K562 (cell line): ENCODE measurements around the gene PARD3. TPM values are rescaled to one million over a fixed set of nuclear protein-coding genes. Genes with fewer than 3 reads are reported as not detected.

ENCODE experiments used
- ATAC-seq: fragments of 200-7000 bp; cut with Tn5 transposase; 3 replicates; pipeline ENCODE4 v1.9.1; 2020; ENCODE audit warnings: moderate library complexity
- BruUV-seq: library from RNA; stranded (reverse); fragments of 400-500 nt; replicated peaks from 2 replicates; lab custom pipeline; 2021; lab: Mats Ljungman, UMichigan
- CTCF ChIA-PET: fragments of 300-600 bp; formaldehyde crosslinking; extraction: SDS; loops from one replicate; lab custom pipeline; 2021; ENCODE audit warnings: low intra/inter-chr PET ratio; lab: Yijun Ruan, JAX
- POLR2A ChIA-PET: fragments of 300-600, 350-650 bp; sonication (Branson Sonifier 250); formaldehyde crosslinking; extraction: SDS; loops from one replicate; lab custom pipeline; 2021; ENCODE audit warnings: antibody characterized with exemption, inconsistent platforms; lab: Yijun Ruan, JAX
- DNase-seq, 4 experiments: peaks; one replicate each; pipeline versions ENCODE4 v3.0.0 to v3.0.0-alpha.2; 2011 to 2018; ENCODE audit warnings: low spot score in 3 of 4, mixed read lengths in 3 of 4; ENCODE audit errors: extremely low read depth in 1 of 4
- FAIRE-seq: peaks from 2 replicates; lab custom pipeline; 2011; peaks lifted over from hg19 to GRCh38; lab: Jason Lieb, UNC
- H2AFZ ChIP-seq: 2 replicates; pipeline ENCODE4 v1.6.0; 2011; ENCODE audit warnings: low read depth, low read length, control low read depth, inconsistent platforms
- H3K27ac ChIP-seq: fragments of 200-600 bp; 3 replicates; pipeline ENCODE4 v1.8.0; 2011; ENCODE audit warnings: low read depth, mild to moderate bottlenecking, control low read depth, inconsistent platforms, low read length, moderate library complexity, mixed read lengths; ENCODE audit errors: extremely low read depth
- H3K27me3 ChIP-seq, 2 experiments: fragments of 300-600 bp in 1 of 2; 2 replicates in 1 of 2; 3 replicates in 1 of 2; pipeline versions ENCODE4 v1.6.0 to v1.8.0; 2011; ENCODE audit warnings: inconsistent platforms in 2 of 2, low read length in 2 of 2, mild to moderate bottlenecking in 1 of 2, mixed read lengths in 1 of 2, moderate library complexity in 1 of 2; ENCODE audit not compliant: control insufficient read depth in 2 of 2, insufficient read depth in 2 of 2
- H3K36me3 ChIP-seq: fragments of 300-600 bp; 3 replicates; pipeline ENCODE4 v1.8.0; 2011; ENCODE audit warnings: mild to moderate bottlenecking, low read length, inconsistent platforms; ENCODE audit not compliant: control insufficient read depth, insufficient read depth
- H3K4me1 ChIP-seq, 2 experiments: fragments of 200-600 bp in 1 of 2; replicated peaks in 1 of 2; 2 replicates in 1 of 2; 3 replicates in 1 of 2; pipeline versions ENCODE4 v1.5.1 to v1.8.0; 2011; ENCODE audit warnings: inconsistent platforms in 2 of 2, low read length in 2 of 2, mild to moderate bottlenecking in 1 of 2, mixed read lengths in 1 of 2, moderate library complexity in 1 of 2; ENCODE audit not compliant: control insufficient read depth in 2 of 2, insufficient read depth in 2 of 2
- H3K4me2 ChIP-seq: 2 replicates; pipeline ENCODE4 v1.6.1; 2011; ENCODE audit warnings: low read length, control low read depth, inconsistent platforms, mixed read lengths; ENCODE audit not compliant: insufficient read depth
- H3K4me3 ChIP-seq: fragments of 200-600 bp; sonication (generic), shearing (Covaris generic); 2 replicates; pipeline ENCODE4 v1.5.1; 2016; ENCODE audit warnings: control low read depth, inconsistent platforms
- H3K79me2 ChIP-seq: fragments of 200-600 bp; 3 replicates; pipeline ENCODE4 v1.8.0; 2011; ENCODE audit warnings: low read length, inconsistent platforms; ENCODE audit not compliant: control insufficient read depth, insufficient read depth
- H3K9ac ChIP-seq, 2 experiments: 2 replicates each; pipeline versions ENCODE4 v1.6.0 to v1.6.1; 2011; ENCODE audit warnings: low read depth in 2 of 2, low read length in 2 of 2, control low read depth in 1 of 2, inconsistent platforms in 1 of 2, mild to moderate bottlenecking in 1 of 2, mixed read lengths in 1 of 2; ENCODE audit not compliant: insufficient read depth in 1 of 2
- H3K9me1 ChIP-seq: one replicate; pipeline ENCODE4 v1.6.0; 2011; ENCODE audit warnings: inconsistent platforms, mild to moderate bottlenecking, low read length, moderate library complexity; ENCODE audit not compliant: control insufficient read depth, insufficient read depth
- H3K9me3 ChIP-seq: replicated peaks from 2 replicates; pipeline ENCODE4 v1.5.1; 2011; ENCODE audit warnings: low read depth, low read length, inconsistent platforms; ENCODE audit not compliant: control insufficient read depth, insufficient read depth
- H4K20me1 ChIP-seq: replicated peaks from 2 replicates; pipeline ENCODE4 v1.6.1; 2011; ENCODE audit warnings: low read length, inconsistent platforms, mixed read lengths; ENCODE audit not compliant: control insufficient read depth, insufficient read depth
- ETV5 ChIP-seq: sonication (generic); formaldehyde crosslinking; IDR thresholded peaks from 2 replicates; pipeline ENCODE4 v1.4.0; 2020; ENCODE audit warnings: low read depth, mild to moderate bottlenecking, missing genetic modification reagents
- EZH2 ChIP-seq: IDR thresholded peaks from 2 replicates; pipeline ENCODE4 v1.6.1; 2012; ENCODE audit warnings: low read depth, mild to moderate bottlenecking, inconsistent platforms, low read length, borderline replicate concordance
- HLTF ChIP-seq: fragments of 450-650 bp; IDR thresholded peaks from 2 replicates; pipeline ENCODE4 v1.6.1; 2016
- HMG20B ChIP-seq: fragments of 250-450 bp; sonication (Bioruptor Pico); IDR thresholded peaks from 2 replicates; pipeline ENCODE4 v1.5.0; 2021; ENCODE audit warnings: mild to moderate bottlenecking
- IRF2 ChIP-seq: sonication (generic); formaldehyde crosslinking; IDR thresholded peaks from 2 replicates; pipeline ENCODE4 v1.8.1; 2022; ENCODE audit warnings: mild to moderate bottlenecking, missing genetic modification reagents
- JUNB ChIP-seq: fragments of 450-650 bp; formaldehyde crosslinking; conservative IDR thresholded peaks from 2 replicates; pipeline ENCODE4 v1.4.0; 2020; ENCODE audit warnings: mild to moderate bottlenecking
- KLF10 ChIP-seq: fragments of 250-450 bp; sonication (Bioruptor Pico); IDR thresholded peaks from 2 replicates; pipeline ENCODE4 v1.6.1; 2021; ENCODE audit warnings: matching md5 sums
- MTA3 ChIP-seq: fragments of 450-650 bp; formaldehyde crosslinking; IDR thresholded peaks from 2 replicates; pipeline ENCODE4 v1.6.1; 2017; ENCODE audit warnings: mild to moderate bottlenecking, borderline replicate concordance
- RBM25 ChIP-seq: fragments of 200-400 bp; formaldehyde crosslinking; IDR thresholded peaks from 2 replicates; pipeline ENCODE4 v1.6.1; 2018; ENCODE audit warnings: low read length, low read depth, moderate library complexity; ENCODE audit not compliant: severe bottlenecking
- SP2 ChIP-seq: IDR thresholded peaks from 2 replicates; pipeline ENCODE4 v1.6.1; 2011; ENCODE audit warnings: mild to moderate bottlenecking, low read depth, low read length, moderate library complexity; ENCODE audit not compliant: poor library complexity, severe bottlenecking; ENCODE audit errors: extremely low read depth
- SRSF1 ChIP-seq: fragments of 200-400 bp; formaldehyde crosslinking; IDR thresholded peaks from 2 replicates; pipeline ENCODE4 v1.6.1; 2017; ENCODE audit warnings: mild to moderate bottlenecking, low read depth, low read length, moderate library complexity
- TCF7 ChIP-seq: sonication (generic); IDR thresholded peaks from 2 replicates; pipeline ENCODE4 v1.6.1; 2016; ENCODE audit warnings: antibody characterized with exemption, borderline replicate concordance
- YY1 ChIP-seq, 3 experiments: IDR thresholded peaks; 2 replicates each; pipeline ENCODE4 v1.6.1; 2011; ENCODE audit warnings: low read length in 2 of 3, mild to moderate bottlenecking in 2 of 3, moderate library complexity in 2 of 3, borderline replicate concordance in 1 of 3, control low read depth in 1 of 3, low read depth in 1 of 3; ENCODE audit not compliant: insufficient read depth in 3 of 3, insufficient replicate concordance in 2 of 3, control insufficient read depth in 1 of 3, insufficient read length in 1 of 3; ENCODE audit errors: extremely low read depth in 1 of 3
- ZNF197 ChIP-seq: fragments of 200-800 bp; sonication (Bioruptor generic); IDR thresholded peaks from 2 replicates; pipeline ENCODE4 v1.6.1; 2016; ENCODE audit warnings: low read depth, missing genetic modification characterization, missing compliant biosample characterization
- ZNF232 ChIP-seq: sonication (generic); formaldehyde crosslinking; IDR thresholded peaks from 2 replicates; pipeline ENCODE4 v1.8.0; 2022; ENCODE audit warnings: mild to moderate bottlenecking, missing genetic modification reagents
- ZNF79 ChIP-seq: fragments of 250-450 bp; sonication (Bioruptor Pico); IDR thresholded peaks from 2 replicates; pipeline ENCODE4 v1.4.0; 2020; ENCODE audit warnings: low read depth, mild to moderate bottlenecking, moderate library complexity
- whole genome bisulfite sequencing: fragments of 100-300 bp; shearing (Covaris generic); methylation state at CpG from one replicate; pipeline ENCODE4 v1.1.6; 2016; ENCODE audit warnings: low coverage, mixed read lengths; ENCODE audit not compliant: insufficient coverage; ENCODE audit errors: missing lambda C conversion rate; 5-methylcytosine and 5-hydroxymethylcytosine counted together
- in situ Hi-C: fragments of 300-500 bp; cut with MboI; formaldehyde crosslinking; loops from 4 replicates; pipeline ENCODE4 v1.15.0; 2018; ENCODE audit warnings: inconsistent platforms, mixed read lengths
- intact Hi-C: fragments of 100-400 bp; cut with micrococcal nuclease; formaldehyde crosslinking; loops from 2 replicates; pipeline ENCODE4 v1.14.2; 2022
- polyA plus RNA-seq, 8 experiments: library from polyadenylated mRNA; depleted of rRNA in 4 of 8; stranded (reverse) in 5 of 8; unstranded in 3 of 8; fragments of >200 nt; fragmentation: Nextera tagmentation in 2 of 8; fragmentation: Illumina TruSeq in 1 of 8; extraction: Ambion mirVana in 2 of 8; extraction: Trizol in 1 of 8; gene quantifications; 2 replicates each; pipeline versions ENCODE4 v1.2.1 to v1.2.3, GENCODE V29; 2011 to 2014; ENCODE audit warnings: inconsistent platforms in 1 of 8, missing spikeins in 1 of 8
- total RNA-seq, 7 experiments: library from RNA; depleted of rRNA in 6 of 7; stranded (reverse); fragments of >200 nt in 6 of 7; fragmentation: Illumina TruSeq in 2 of 7; extraction: Trizol in 2 of 7; gene quantifications; 2 replicates each; pipeline versions ENCODE4 v1.2.1 to v1.2.3, GENCODE V29; 2011 to 2021; ENCODE audit warnings: low replicate concordance in 1 of 7

PARD3 gene
- total and polyA plus RNA-seq, 9 of the 15 experiments (the other 6 are each of a cell fraction or from before 2014, with no cell fraction given): 2.7 to 11.7 (median 7.7) TPM

- DNase-seq: no peak
- Histone ChIP-seq H3K4me1 (no peaks in the 10 kb centered on the region), H4K20me1 (no peaks in the 10 kb centered on the region), H3K9me1 (no peaks in the 10 kb centered on the region), H3K27me3 (no peaks in the 10 kb centered on the region), H3K4me3 (no peak overlapping the region), H3K36me3 (no peaks in the 10 kb centered on the region), H3K4me2 (no peak overlapping the region), H3K9ac (no peak overlapping the region), H3K27ac (no peak overlapping the region)
- no TSS peak for BruUV-seq
- 0% methylated on average over 1 of the region's 1 CpG for WGBS
- POLR2A ChIA-PET: no interaction called here
- in situ Hi-C loops (no loop called here), intact Hi-C loops (no loop called here)
- TF ChIP-seq SRSF1 (no peak), MTA3 (no peak), IRF2 (CRISPR knock-in tag) (no peak), HMG20B (CRISPR knock-in tag) (no peak), KLF10 (no peak), JUNB (CRISPR knock-in tag) (no peak), HLTF (no peak), ZNF79 (CRISPR knock-in tag) (no peak), SP2 (no peak), RBM25 (no peak), ZNF232 (CRISPR knock-in tag) (no peak), EZH2 (no peak), ETV5 (CRISPR knock-in tag) (no peak), ZNF197 (no peak), YY1 (IDR thresholded peaks at IDR 0.05; ENCODE audit: borderline replicate concordance in 1 of 3, control insufficient read depth in 1 of 3, extremely low read depth in 1 of 3, insufficient read depth in 3 of 3, insufficient read length in 1 of 3, insufficient replicate concordance in 2 of 3, low read depth in 1 of 3, low read length in 2 of 3) (no peak), TCF7 (no peak)
- TF ChIP-seq, all 486 proteins: peak for 0
- ATAC-seq: no peak
- no peaks in the 10 kb centered on the region for H3K79me2 ChIP-seq
- no peaks in the 10 kb centered on the region; the same call in 1 of the 2 replicates for H3K9me3 ChIP-seq
- CTCF ChIA-PET: no interaction called here
- FAIRE-seq: no peak
- no peak overlapping the region for H2AFZ ChIP-seq
These were observed 722.2 kb downstream of the PARD3 start for GRCh38 chr10:34092891-34093290.
